GM12865 (cell line): Measurements from ENCODE around the gene LENG1.

Experiments
- DNase-seq: peaks from one replicate; pipeline ENCODE4 v3.0.0; 2010; ENCODE audit warnings: low read depth
- H3K4me3 ChIP-seq: 2 replicates; pipeline ENCODE4 v1.5.1; 2011; ENCODE audit warnings: mild to moderate bottlenecking, low read depth, low read length, control low read depth
- CTCF ChIP-seq: IDR thresholded peaks from 2 replicates; pipeline ENCODE4 v1.5.1; 2011; ENCODE audit warnings: low read length, control low read depth, low read depth, inconsistent platforms; ENCODE audit not compliant: insufficient read depth; ENCODE audit errors: missing control alignments

LENG1 gene

GRCh38 chr19:54115109-54116063, 44.1 kb downstream of the LENG1 start, which contains the start of the genes PRPF31 and TFPT:
PRPF31 (plus strand) TSS chr19:54115754; CDS start chr19:54118279, 2,525 bp downstream.
TFPT (minus strand) TSS chr19:54115657; CDS start chr19:54115269, 388 bp downstream.
- peak within 1 kb of the TSS; percentile 76 for H3K4me3 ChIP-seq
- TF ChIP-seq CTCF, result no peak
- peak; percentile 98 for DNase-seq

- H3K4me3 ChIP-seq, result peak overlapping the region; percentile 76
- no peak for TF ChIP-seq CTCF
- peak; percentile 72 for DNase-seq
These were observed 45.0 kb downstream of the LENG1 start for GRCh38 chr19:54114340-54115108.

- H3K4me3 ChIP-seq, result no peak overlapping the region
- no peak for TF ChIP-seq CTCF
- DNase-seq, result no peak
These were observed 49.9 kb downstream of the LENG1 start for GRCh38 chr19:54109651-54110050.

GRCh38 chr19:54108496-54108895, 51.0 kb downstream of the LENG1 start:
- DNase-seq, result peak; percentile 1
- H3K4me3 ChIP-seq, result no peak overlapping the region
- TF ChIP-seq CTCF, result no peak

GRCh38 chr19:54107876-54108490, 51.5 kb downstream of the LENG1 start:
- H3K4me3 ChIP-seq, result no peak overlapping the region
- DNase-seq, result no peak
- TF ChIP-seq CTCF, result no peak

- no peak for TF ChIP-seq CTCF
- no peak overlapping the region for H3K4me3 ChIP-seq
- DNase-seq, result peak; percentile 0
These were observed 52.8 kb downstream of the LENG1 start for GRCh38 chr19:54106716-54107115.
